H1 (cell line): ENCODE data around the gene DIP2C. TPM values are rescaled to one million over a fixed set of nuclear protein-coding genes. Genes with fewer than 3 reads are reported as not detected.

Experiments
- CTCF ChIA-PET: fragments of 300-600 bp; sonication (Branson Sonifier 250); formaldehyde crosslinking; loops from one replicate; lab custom pipeline; 2021; ENCODE audit not compliant: partially characterized antibody; lab: Charles Lee
- POLR2A ChIA-PET: fragments of 300-600 bp; sonication (Branson Sonifier 250); formaldehyde crosslinking; loops from one replicate; lab custom pipeline; 2021; ENCODE audit warnings: inconsistent platforms; ENCODE audit not compliant: partially characterized antibody; lab: Charles Lee
- DNase-seq, 2 experiments: peaks; one replicate each; pipeline versions ENCODE4 v3.0.0 to v3.0.0-alpha.2; 2010 to 2022; ENCODE audit warnings: low spot score in 2 of 2, low read depth in 1 of 2, mixed read lengths in 1 of 2
- FAIRE-seq: peaks from 2 replicates; lab custom pipeline; 2011; peaks lifted over from hg19 to GRCh38; lab: Jason Lieb, UNC
- H2AFZ ChIP-seq: 2 replicates; pipeline ENCODE4 v1.8.1; 2012; ENCODE audit warnings: low read length, inconsistent platforms
- H2AK5ac ChIP-seq: 2 replicates; pipeline ENCODE4 v1.6.1; 2013; ENCODE audit warnings: low read depth, low read length
- H2BK120ac ChIP-seq: replicated peaks from 2 replicates; pipeline ENCODE3; 2013; ENCODE audit warnings: low read depth, low read length, inconsistent platforms
- H2BK12ac ChIP-seq: 2 replicates; pipeline ENCODE4 v1.6.1; 2013; ENCODE audit warnings: low read depth, low read length
- H2BK15ac ChIP-seq: 2 replicates; pipeline ENCODE4 v1.6.1; 2013; ENCODE audit warnings: low read length
- H2BK20ac ChIP-seq: 2 replicates; pipeline ENCODE4 v1.6.1; 2013; ENCODE audit warnings: low read length
- H2BK5ac ChIP-seq: 2 replicates; pipeline ENCODE4 v1.6.1; 2013; ENCODE audit warnings: low read depth, low read length
- H3K14ac ChIP-seq: 2 replicates; pipeline ENCODE4 v1.6.1; 2013; ENCODE audit warnings: inconsistent platforms; ENCODE audit not compliant: insufficient read length
- H3K18ac ChIP-seq: 2 replicates; pipeline ENCODE4 v1.6.1; 2013; ENCODE audit warnings: low read length; ENCODE audit errors: extremely low read depth
- H3K23ac ChIP-seq: 2 replicates; pipeline ENCODE4 v1.6.1; 2013; ENCODE audit warnings: inconsistent platforms; ENCODE audit not compliant: insufficient read length
- H3K23me2 ChIP-seq: 2 replicates; pipeline ENCODE4 v1.6.1; 2013; ENCODE audit warnings: low read depth, low read length
- H3K27ac ChIP-seq: 2 replicates; pipeline ENCODE4 v1.6.1; 2011; ENCODE audit warnings: low read depth, low read length, inconsistent platforms
- H3K27me3 ChIP-seq, 4 experiments: replicated peaks in 1 of 4; 1 replicate in 1 of 4; 2 replicates in 3 of 4; pipeline versions ENCODE4 v1.6.1 to v1.8.1; 2011 to 2013; ENCODE audit warnings: low read length in 3 of 4, mild to moderate bottlenecking in 3 of 4, inconsistent platforms in 2 of 4, mixed read lengths in 2 of 4, moderate library complexity in 1 of 4; ENCODE audit not compliant: control insufficient read depth in 3 of 4, insufficient read depth in 3 of 4; ENCODE audit errors: extremely low read depth in 1 of 4
- H3K36me3 ChIP-seq, 4 experiments: 2 replicates each; pipeline versions ENCODE4 v1.6.1 to v1.8.1; 2011 to 2013; ENCODE audit warnings: mild to moderate bottlenecking in 4 of 4, low read length in 3 of 4, moderate library complexity in 2 of 4, control low read depth in 1 of 4, inconsistent platforms in 1 of 4; ENCODE audit not compliant: insufficient read depth in 4 of 4, control insufficient read depth in 2 of 4
- H3K4ac ChIP-seq: replicated peaks from 2 replicates; pipeline ENCODE3; 2013; ENCODE audit warnings: low read length, low read depth, mixed read lengths, inconsistent platforms; ENCODE audit not compliant: insufficient read length
- H3K4me1 ChIP-seq, 4 experiments: replicated peaks in 1 of 4; 1 replicate in 1 of 4; 2 replicates in 3 of 4; pipeline versions ENCODE4 v1.6.1 to v1.8.1; 2011 to 2013; ENCODE audit warnings: low read length in 3 of 4, inconsistent platforms in 2 of 4, mixed read lengths in 1 of 4; ENCODE audit not compliant: insufficient read depth in 4 of 4, control insufficient read depth in 3 of 4
- H3K4me2 ChIP-seq, 2 experiments: 2 replicates each; pipeline versions ENCODE4 v1.6.1 to v1.8.1; 2011 to 2013; ENCODE audit warnings: low read depth in 2 of 2, low read length in 2 of 2, control low read depth in 1 of 2, inconsistent platforms in 1 of 2, mild to moderate bottlenecking in 1 of 2; ENCODE audit not compliant: insufficient read depth in 1 of 2
- H3K4me3 ChIP-seq, 4 experiments: fragments of 200-600, 300-600 bp in 1 of 4; sonication (generic), shearing (Covaris generic), sonication (Bioruptor Twin) in 1 of 4; 2 replicates each; pipeline versions ENCODE4 v1.5.1 to v1.8.1; 2011 to 2016; ENCODE audit warnings: low read length in 4 of 4, low read depth in 3 of 4, control low read depth in 2 of 4, inconsistent platforms in 2 of 4, mild to moderate bottlenecking in 2 of 4, mixed read lengths in 1 of 4, moderate library complexity in 1 of 4; ENCODE audit not compliant: insufficient read depth in 2 of 4; ENCODE audit errors: extremely low read depth in 1 of 4
- H3K56ac ChIP-seq: replicated peaks from 2 replicates; pipeline ENCODE3; 2013; ENCODE audit warnings: low read depth, mild to moderate bottlenecking, mixed read lengths, low read length, inconsistent platforms; ENCODE audit not compliant: insufficient read length
- H3K79me1 ChIP-seq: 2 replicates; pipeline ENCODE4 v1.6.1; 2013; ENCODE audit warnings: low read depth, low read length, control low read depth
- H3K79me2 ChIP-seq, 2 experiments: 2 replicates each; pipeline versions ENCODE4 v1.6.1 to v1.8.1; 2012 to 2013; ENCODE audit warnings: low read length in 2 of 2, mild to moderate bottlenecking in 2 of 2, inconsistent platforms in 1 of 2; ENCODE audit not compliant: insufficient read depth in 2 of 2, control insufficient read depth in 1 of 2
- H3K9ac ChIP-seq, 4 experiments: replicated peaks in 1 of 4; 1 replicate in 1 of 4; 2 replicates in 3 of 4; pipeline versions ENCODE4 v1.6.1 to v1.8.1; 2011 to 2013; ENCODE audit warnings: low read depth in 3 of 4, low read length in 3 of 4, control low read depth in 2 of 4, mild to moderate bottlenecking in 2 of 4, moderate library complexity in 2 of 4, inconsistent platforms in 1 of 4; ENCODE audit errors: extremely low read depth in 1 of 4
- H3K9me3 ChIP-seq, 2 experiments: 2 replicates each; pipeline versions ENCODE4 v1.6.1 to v1.8.1; 2012 to 2013; ENCODE audit warnings: mild to moderate bottlenecking in 2 of 2, moderate library complexity in 2 of 2, control low read depth in 1 of 2, inconsistent platforms in 1 of 2, low read depth in 1 of 2, low read length in 1 of 2, mixed read lengths in 1 of 2; ENCODE audit not compliant: insufficient read depth in 2 of 2
- H4K20me1 ChIP-seq, 2 experiments: replicated peaks in 1 of 2; 2 replicates each; pipeline versions ENCODE3 to v1.8.1; 2011 to 2013; ENCODE audit warnings: inconsistent platforms in 2 of 2, low read length in 2 of 2, mild to moderate bottlenecking in 1 of 2; ENCODE audit not compliant: insufficient read depth in 2 of 2, control insufficient read depth in 1 of 2
- H4K5ac ChIP-seq: 2 replicates; pipeline ENCODE4 v1.6.1; 2013; ENCODE audit warnings: low read length, low read depth, mixed read lengths, inconsistent platforms; ENCODE audit not compliant: insufficient read length
- H4K8ac ChIP-seq: 2 replicates; pipeline ENCODE4 v1.8.0; 2013; ENCODE audit warnings: mild to moderate bottlenecking, moderate library complexity, low read length, inconsistent platforms; ENCODE audit not compliant: insufficient read depth; ENCODE audit errors: extremely low read depth
- H4K91ac ChIP-seq: replicated peaks from 2 replicates; pipeline ENCODE3; 2013; ENCODE audit warnings: low read length, mixed read lengths, inconsistent platforms; ENCODE audit not compliant: insufficient read length
- ATF3 ChIP-seq: IDR thresholded peaks from 2 replicates; pipeline ENCODE4 v1.6.1; 2011; ENCODE audit warnings: low read depth, mild to moderate bottlenecking, low read length; ENCODE audit not compliant: insufficient read depth
- CEBPB ChIP-seq: IDR thresholded peaks from 2 replicates; pipeline ENCODE4 v1.6.1; 2012; ENCODE audit warnings: low read depth, low read length
- CREB1 ChIP-seq: IDR thresholded peaks from 2 replicates; pipeline ENCODE4 v1.6.1; 2012; ENCODE audit warnings: inconsistent platforms
- E2F6 ChIP-seq: IDR thresholded peaks from 2 replicates; pipeline ENCODE4 v1.6.1; 2012; ENCODE audit warnings: inconsistent platforms
- EZH2 ChIP-seq: fragments of 200-600 bp; sonication (generic); IDR thresholded peaks from 2 replicates; pipeline ENCODE4 v1.7.1; 2012; ENCODE audit warnings: low read depth, mild to moderate bottlenecking, moderate library complexity, low read length, inconsistent platforms; ENCODE audit not compliant: severe bottlenecking
- GABPA ChIP-seq: IDR thresholded peaks from 2 replicates; pipeline ENCODE4 v1.6.1; 2011; ENCODE audit warnings: mild to moderate bottlenecking, low read length, moderate library complexity, borderline replicate concordance; ENCODE audit not compliant: insufficient read depth
- GTF2F1 ChIP-seq: IDR thresholded peaks from 2 replicates; pipeline ENCODE4 v1.6.1; 2012; ENCODE audit warnings: low read depth, low read length, improper control_type of control experiment, borderline replicate concordance
- JUN ChIP-seq: IDR thresholded peaks from 2 replicates; pipeline ENCODE4 v1.6.1; 2011; ENCODE audit warnings: low read depth, mild to moderate bottlenecking, improper control_type of control experiment, low read length
- RAD21 ChIP-seq, 2 experiments: IDR thresholded peaks in 1 of 2; conservative IDR thresholded peaks in 1 of 2; 2 replicates each; pipeline ENCODE4 v1.6.1; 2011; ENCODE audit warnings: low read depth in 2 of 2, low read length in 2 of 2, improper control_type of control experiment in 1 of 2, inconsistent platforms in 1 of 2, mild to moderate bottlenecking in 1 of 2, moderate library complexity in 1 of 2
- RBBP5 ChIP-seq: IDR thresholded peaks from 2 replicates; pipeline ENCODE4 v1.7.1; 2012; ENCODE audit warnings: low read depth, mild to moderate bottlenecking, inconsistent platforms, low read length, moderate library complexity, borderline replicate concordance
- RFX5 ChIP-seq: IDR thresholded peaks from 2 replicates; pipeline ENCODE4 v1.6.1; 2011; ENCODE audit warnings: low read depth, low read length, improper control_type of control experiment, borderline replicate concordance
- SUZ12 ChIP-seq: fragments of 200-600 bp; sonication (generic); IDR thresholded peaks from 2 replicates; pipeline ENCODE4 v1.6.1; 2012; ENCODE audit warnings: mild to moderate bottlenecking, inconsistent platforms, low read length, moderate library complexity, mixed read lengths
- ZNF274 ChIP-seq: IDR thresholded peaks from 2 replicates; pipeline ENCODE4 v1.7.0; 2012; ENCODE audit warnings: low read length, borderline replicate concordance; ENCODE audit errors: extremely low read depth
- WGBS, 2 experiments: shearing (Covaris generic) in 1 of 2; methylation state at CpG; one replicate each; pipeline versions ENCODE4 v1.1.6 to v1.1.7; 2013 to 2015; ENCODE audit warnings: low lambda C conversion rate in 2 of 2, mixed read lengths in 2 of 2, inconsistent platforms in 1 of 2, low coverage in 1 of 2, missing lambda C conversion rate in 1 of 2; ENCODE audit not compliant: insufficient replicate concordance in 2 of 2, insufficient coverage in 1 of 2, insufficient read length in 1 of 2; ENCODE audit errors: extremely low coverage in 1 of 2, missing lambda C conversion rate in 1 of 2; 5-methylcytosine and 5-hydroxymethylcytosine counted together
- polyA plus RNA-seq, 7 experiments: library from polyadenylated mRNA; depleted of rRNA in 3 of 7; stranded (reverse) in 5 of 7; unstranded in 2 of 7; fragments of >200 nt in 5 of 7; fragments of 200-250 nt in 2 of 7; gene quantifications; 1 replicate in 5 of 7; 2 replicates in 1 of 7; 4 replicates in 1 of 7; pipeline versions ENCODE4 v1.2.1 to v1.2.3, GENCODE V29; 2011 to 2013; ENCODE audit warnings: missing spikeins in 2 of 7, mixed read lengths in 2 of 7
- total RNA-seq: library from RNA; stranded (reverse); fragmentation: NEBNext Ultra II Directional; extraction: Animal tissue kit (Norgen Biotek cat#: 25700); gene quantifications from 2 replicates; pipeline ENCODE4 v1.2.1, GENCODE V29; 2021

The DIP2C gene
- total and polyA plus RNA-seq, 2 of the 8 experiments (the other 6 are each of a cell fraction or from before 2014, with no cell fraction given), result 3.8 to 9.3 TPM

GRCh38 chr10:360653-361052, 328.8 kb downstream of the DIP2C start:
- Histone ChIP-seq H3K79me1 (no peaks in the 10 kb centered on the region), H3K56ac (no peak overlapping the region), H3K4ac (no peak overlapping the region), H2BK15ac (no peak overlapping the region), H4K20me1 (no peaks in the 10 kb centered on the region), H3K14ac (no peak overlapping the region), H3K4me3 (no peak overlapping the region), H3K23me2 (no peaks in the 10 kb centered on the region), H2BK5ac (no peak overlapping the region), H3K9ac (no peak overlapping the region), H3K4me1 (no peaks in the 10 kb centered on the region; a peak in 1 of 7 replicates), H3K23ac (no peak overlapping the region), H3K18ac (no peak overlapping the region), H3K79me2 (no peaks in the 10 kb centered on the region), H4K5ac (no peak overlapping the region), H2BK20ac (no peak overlapping the region), H3K36me3 (no peaks in the 10 kb centered on the region; a peak in 3 of 8 replicates), H3K27ac (no peak overlapping the region), H3K9me3 (no peaks in the 10 kb centered on the region), H2BK12ac (no peak overlapping the region), H2AFZ (no peak overlapping the region), H2BK120ac (no peak overlapping the region), H4K8ac (no peak overlapping the region), H4K91ac (no peak overlapping the region), H2AK5ac (no peak overlapping the region), H3K27me3 (no peaks in the 10 kb centered on the region), H3K4me2 (no peak overlapping the region)
- POLR2A ChIA-PET, result no interaction called here
- DNase-seq, result no peak
- 94% methylated on average over 6 of the region's 6 CpGs; no CpG with 5 or more reads in 1 of the 2 experiments for WGBS, 2 experiments
- CTCF ChIA-PET, result interaction anchor here (0.8 to 1.1 kb wide), 3 partner anchors 9 to 428 kb away, joined by 3 to 4 read pairs (median 3); no protein-coding TSS in a partner anchor
- FAIRE-seq, result no peak
- TF ChIP-seq EZH2, result no peak
- no peak for TF ChIP-seq CREB1
- TF ChIP-seq RBBP5, result no peak
- no peak for TF ChIP-seq CEBPB
- no peak for TF ChIP-seq ZNF274
- TF ChIP-seq SUZ12, result no peak
- TF ChIP-seq RAD21 (IDR thresholded peaks at IDR 0.05 in 1 of 2, conservative IDR thresholded peaks at IDR 0.05 in 1 of 2; ENCODE audit: low read depth in 2 of 2, low read length in 2 of 2), result no peak
- no peak for TF ChIP-seq JUN
- no peak for TF ChIP-seq E2F6
- no peak for TF ChIP-seq GABPA
- no peak for TF ChIP-seq ATF3
- no peak for TF ChIP-seq GTF2F1
- TF ChIP-seq RFX5, result no peak
